WTC11 (cell line): ENCODE measurements around the gene LAP3. TPM values are rescaled to one million over a fixed set of nuclear protein-coding genes. Genes with fewer than 3 reads are reported as not detected.

Experiments used
- ATAC-seq: fragments of 200-7000 bp; cut with Tn5 transposase; 2 replicates; pipeline ENCODE4 v1.10.0; 2021; ENCODE audit warnings: mild to moderate bottlenecking, moderate library complexity
- CTCF ChIA-PET: fragments of 300-600 bp; sonication (Branson Sonifier 250); formaldehyde crosslinking; loops from one replicate; lab custom pipeline; 2021; ENCODE audit warnings: antibody characterized with exemption; lab: Charles Lee
- POLR2A ChIA-PET: fragments of 350-600 bp; sonication (Branson Sonifier 250); formaldehyde crosslinking; loops from one replicate; lab custom pipeline; 2021; ENCODE audit warnings: antibody characterized with exemption; lab: Charles Lee
- DNase-seq: peaks from one replicate; pipeline ENCODE4 v3.0.0; 2021; ENCODE audit warnings: low spot score
- H3K27ac Mint-ChIP-seq: 2 replicates; pipeline ENCODE4 v1.8.0; 2021; ENCODE audit warnings: mixed read lengths
- H3K27me3 Mint-ChIP-seq: 2 replicates; pipeline ENCODE4 v1.8.0; 2021; ENCODE audit warnings: low read depth, mild to moderate bottlenecking, moderate library complexity, mixed read lengths
- H3K36me3 Mint-ChIP-seq: 2 replicates; pipeline ENCODE4 v1.8.0; 2021; ENCODE audit warnings: mixed read lengths
- H3K4me1 Mint-ChIP-seq: 2 replicates; pipeline ENCODE4 v1.8.0; 2022; ENCODE audit warnings: mixed read lengths
- H3K4me3 Mint-ChIP-seq: 2 replicates; pipeline ENCODE4 v1.8.0; 2021; ENCODE audit warnings: mild to moderate bottlenecking, moderate library complexity, mixed read lengths
- H3K9me3 Mint-ChIP-seq: 2 replicates; pipeline ENCODE4 v1.8.0; 2021; ENCODE audit warnings: mixed read lengths
- AFF4 ChIP-seq: sonication (generic); formaldehyde crosslinking; IDR thresholded peaks from 2 replicates; pipeline ENCODE4 v1.8.1; 2023; ENCODE audit warnings: mild to moderate bottlenecking, missing genetic modification reagents, borderline replicate concordance
- ATF1 ChIP-seq: sonication (generic); formaldehyde crosslinking; IDR thresholded peaks from 2 replicates; pipeline ENCODE4 v1.8.1; 2023; ENCODE audit warnings: mild to moderate bottlenecking, moderate library complexity, missing genetic modification reagents
- ATF2 ChIP-seq: sonication (generic); formaldehyde crosslinking; IDR thresholded peaks from 2 replicates; pipeline ENCODE4 v1.8.1; 2022; ENCODE audit warnings: low read depth, missing genetic modification reagents, borderline replicate concordance
- ATF3 ChIP-seq: sonication (generic); formaldehyde crosslinking; conservative IDR thresholded peaks from 2 replicates; pipeline ENCODE4 v1.8.1; 2022; ENCODE audit warnings: mild to moderate bottlenecking, missing genetic modification reagents
- CDX4 ChIP-seq: fragments of 250-450 bp; sonication (Bioruptor Pico); IDR thresholded peaks from 2 replicates; pipeline ENCODE4 v1.9.0; 2021; ENCODE audit warnings: moderate library complexity, mild to moderate bottlenecking, inconsistent platforms, borderline replicate concordance
- CTCF ChIP-seq: fragments of 200-600 bp; IDR thresholded peaks from 2 replicates; pipeline ENCODE4 v1.8.0; 2022; ENCODE audit warnings: antibody characterized with exemption
- E2F5 ChIP-seq: sonication (generic); formaldehyde crosslinking; IDR thresholded peaks from 2 replicates; pipeline ENCODE4 v1.8.1; 2022; ENCODE audit warnings: mild to moderate bottlenecking, moderate library complexity, missing genetic modification reagents
- EMX1 ChIP-seq: fragments of 250-450 bp; sonication (Bioruptor Pico); IDR thresholded peaks from 2 replicates; pipeline ENCODE4 v1.8.0; 2021; ENCODE audit warnings: mild to moderate bottlenecking
- FOXK1 ChIP-seq: sonication (generic); formaldehyde crosslinking; IDR thresholded peaks from 2 replicates; pipeline ENCODE4 v1.8.0; 2022; ENCODE audit warnings: mild to moderate bottlenecking, moderate library complexity, missing genetic modification reagents
- GABPB1 ChIP-seq: sonication (generic); formaldehyde crosslinking; IDR thresholded peaks from 2 replicates; pipeline ENCODE4 v1.8.1; 2023; ENCODE audit warnings: mild to moderate bottlenecking, missing genetic modification reagents
- JUN ChIP-seq: sonication (generic); formaldehyde crosslinking; IDR thresholded peaks from 2 replicates; pipeline ENCODE4 v1.8.0; 2023; ENCODE audit warnings: mild to moderate bottlenecking, missing genetic modification reagents
- KAT7 ChIP-seq: sonication (generic); formaldehyde crosslinking; IDR thresholded peaks from 2 replicates; pipeline ENCODE4 v1.8.1; 2023; ENCODE audit warnings: missing genetic modification reagents, mild to moderate bottlenecking, borderline replicate concordance
- MYBL2 ChIP-seq: sonication (generic); formaldehyde crosslinking; IDR thresholded peaks from 2 replicates; pipeline ENCODE4 v1.8.1; 2023; ENCODE audit warnings: mild to moderate bottlenecking, moderate library complexity, missing genetic modification reagents
- NR1H2 ChIP-seq: sonication (generic); formaldehyde crosslinking; IDR thresholded peaks from 2 replicates; pipeline ENCODE4 v1.9.0; 2021; ENCODE audit warnings: mild to moderate bottlenecking, moderate library complexity, missing genetic modification reagents
- PREB ChIP-seq: sonication (generic); formaldehyde crosslinking; IDR thresholded peaks from 2 replicates; pipeline ENCODE4 v1.8.1; 2022; ENCODE audit warnings: mild to moderate bottlenecking, missing genetic modification reagents, moderate library complexity, borderline replicate concordance
- TEAD1 ChIP-seq: sonication (generic); formaldehyde crosslinking; IDR thresholded peaks from 2 replicates; pipeline ENCODE4 v1.8.0; 2022; ENCODE audit warnings: mild to moderate bottlenecking, missing genetic modification reagents
- TP53 ChIP-seq: sonication (generic); formaldehyde crosslinking; IDR thresholded peaks from 2 replicates; pipeline ENCODE4 v1.8.1; 2023; ENCODE audit warnings: mild to moderate bottlenecking, missing genetic modification reagents
- USF1 ChIP-seq: sonication (generic); formaldehyde crosslinking; IDR thresholded peaks from 2 replicates; pipeline ENCODE4 v1.8.0; 2022; ENCODE audit warnings: mild to moderate bottlenecking, missing genetic modification reagents
- USF2 ChIP-seq: sonication (generic); formaldehyde crosslinking; IDR thresholded peaks from 2 replicates; pipeline ENCODE4 v1.8.1; 2023; ENCODE audit warnings: mild to moderate bottlenecking, missing genetic modification reagents, moderate library complexity
- ZBTB21 ChIP-seq: sonication (generic); formaldehyde crosslinking; IDR thresholded peaks from 2 replicates; pipeline ENCODE4 v1.8.1; 2023; ENCODE audit warnings: mild to moderate bottlenecking, missing genetic modification reagents, borderline replicate concordance
- ZNF138 ChIP-seq: sonication (generic); formaldehyde crosslinking; conservative IDR thresholded peaks from 2 replicates; pipeline ENCODE4 v1.8.1; 2022; ENCODE audit warnings: mild to moderate bottlenecking, moderate library complexity, missing genetic modification reagents
- ZNF425 ChIP-seq: fragments of 250-450 bp; sonication (Bioruptor Pico); conservative IDR thresholded peaks from 2 replicates; pipeline ENCODE4 v1.9.0; 2021; ENCODE audit warnings: mild to moderate bottlenecking
- total RNA-seq: library from RNA; stranded (reverse); gene quantifications from 3 replicates; pipeline ENCODE4 v1.2.3, GENCODE V29; 2021

Gene LAP3
- total RNA-seq, 1 experiment from 2014 or later, result 52.7 TPM

GRCh38 chr4:17546678-17547077 lies 30.3 kb upstream of the LAP3 start (continued):
- TF ChIP-seq E2F5 (no peak), JUN (CRISPR knock-in tag) (no peak), ATF3 (no peak), CTCF (no peak), ZBTB21 (CRISPR knock-in tag) (no peak), CDX4 (CRISPR knock-in tag) (no peak), ATF1 (CRISPR knock-in tag) (no peak), EMX1 (CRISPR knock-in tag) (no peak), GABPB1 (CRISPR knock-in tag) (no peak), USF2 (CRISPR knock-in tag) (no peak), AFF4 (CRISPR knock-in tag) (no peak), ZNF425 (no peak), TP53 (CRISPR knock-in tag) (no peak), MYBL2 (CRISPR knock-in tag) (no peak), TEAD1 (no peak), KAT7 (CRISPR knock-in tag) (no peak)

GRCh38 chr4:17550549-17550948 lies 26.4 kb upstream of the LAP3 start:
- ChIA-PET CTCF (no interaction called here), POLR2A (no interaction called here)
- no peaks in the 10 kb centered on the region for H3K36me3 Mint-ChIP-seq
- H3K27me3 Mint-ChIP-seq, result peaks cover 7% of the 10 kb centered on the region; the same call in 1 of the 2 replicates
- DNase-seq (no peak), ATAC-seq (no peak)
- no peak overlapping the region for H3K4me3 Mint-ChIP-seq
- H3K9me3 Mint-ChIP-seq, result no peaks in the 10 kb centered on the region
- no peaks in the 10 kb centered on the region for H3K4me1 Mint-ChIP-seq
- H3K27ac Mint-ChIP-seq, result no peak overlapping the region
- TF ChIP-seq USF1, result no peak
- TF ChIP-seq TEAD1, result no peak
- no peak for TF ChIP-seq FOXK1 (CRISPR knock-in tag)
- no peak for TF ChIP-seq TP53 (CRISPR knock-in tag)
- TF ChIP-seq NR1H2 (CRISPR knock-in tag), result no peak
- TF ChIP-seq ZNF138 (CRISPR knock-in tag), result no peak
- no peak for TF ChIP-seq ATF2 (CRISPR knock-in tag)
- TF ChIP-seq PREB (CRISPR knock-in tag), result no peak
